SIG-M5 treated with dmso at 0.1 percent for 504 hours (cell line): ENCODE data around the gene ABCA4.

Source experiments
- DNase-seq: peaks from one replicate; lab custom pipeline; 2025; ENCODE audit not compliant: unreplicated experiment; lab: John Stamatoyannopoulos, UW

ABCA4 gene

GRCh38 chr1:93980320-93981273, 140.4 kb downstream of the ABCA4 start:
- no peak for DNase-seq

GRCh38 chr1:93979718-93980319, 141.1 kb downstream of the ABCA4 start:
- DNase-seq = no peak

GRCh38 chr1:93979040-93979717, 141.8 kb downstream of the ABCA4 start:
- DNase-seq = no peak

GRCh38 chr1:93977598-93977945, 143.4 kb downstream of the ABCA4 start:
- no peak for DNase-seq

- DNase-seq = no peak
These were observed 144.0 kb downstream of the ABCA4 start for GRCh38 chr1:93976711-93977597.

- DNase-seq = no peak
These were observed 144.7 kb downstream of the ABCA4 start for GRCh38 chr1:93976291-93976690.

GRCh38 chr1:93972341-93972740, 148.6 kb downstream of the ABCA4 start:
- DNase-seq = no peak

GRCh38 chr1:93969887-93970286, 151.1 kb downstream of the ABCA4 start:
- DNase-seq = no peak

- no peak for DNase-seq
These were observed 151.6 kb downstream of the ABCA4 start for GRCh38 chr1:93969371-93969770.

GRCh38 chr1:93967306-93967705, 153.6 kb downstream of the ABCA4 start:
- DNase-seq = no peak

- no peak for DNase-seq
These were observed 155.1 kb downstream of the ABCA4 start for GRCh38 chr1:93965888-93966287.

GRCh38 chr1:93965256-93965655, 155.7 kb downstream of the ABCA4 start:
- DNase-seq = no peak

GRCh38 chr1:93964777-93965200, 156.2 kb downstream of the ABCA4 start:
- no peak for DNase-seq

- no peak for DNase-seq
These were observed 156.7 kb downstream of the ABCA4 start for GRCh38 chr1:93964096-93964776.

- no peak for DNase-seq
These were observed 157.4 kb downstream of the ABCA4 start for GRCh38 chr1:93963585-93963984.

GRCh38 chr1:93961906-93962305, 159.0 kb downstream of the ABCA4 start:
- DNase-seq = no peak

GRCh38 chr1:93961443-93961842, 159.5 kb downstream of the ABCA4 start:
- DNase-seq = no peak

GRCh38 chr1:93960641-93961147, 160.3 kb downstream of the ABCA4 start:
- DNase-seq = no peak

GRCh38 chr1:93959413-93959812, 161.5 kb downstream of the ABCA4 start:
- DNase-seq = no peak

- peak; percentile 56 for DNase-seq
These were observed 162.2 kb downstream of the ABCA4 start for GRCh38 chr1:93958726-93959100.
